GM12891 (cell line): Measurements from ENCODE around the gene HNF4A.

ENCODE experiments used
- POLR2A ChIP-seq: IDR thresholded peaks from 2 replicates; pipeline ENCODE4 v1.6.1; 2011; ENCODE audit warnings: low read depth, low read length, control low read depth
- SPI1 ChIP-seq: IDR thresholded peaks from 2 replicates; pipeline ENCODE4 v1.6.1; 2011; ENCODE audit warnings: low read depth, low read length, control low read depth
- TAF1 ChIP-seq: IDR thresholded peaks from 2 replicates; pipeline ENCODE4 v1.6.1; 2011; ENCODE audit warnings: low read depth, low read length, control low read depth

- TF ChIP-seq TAF1 (no peak), POLR2A (no peak), SPI1 (no peak)
These were observed 45.5 kb upstream of the HNF4A start for GRCh38 chr20:44309763-44310663.
